K562 (cell line): ENCODE results near the gene NSUN3. TPM values are rescaled to one million over a fixed set of nuclear protein-coding genes. Genes with fewer than 3 reads are reported as not detected.

Experiments used
- ATAC-seq: fragments of 200-7000 bp; cut with Tn5 transposase; 3 replicates; pipeline ENCODE4 v1.9.1; 2020; ENCODE audit warnings: moderate library complexity
- BruUV-seq: library from RNA; stranded (reverse); fragments of 400-500 nt; replicated peaks from 2 replicates; lab custom pipeline; 2021; lab: Mats Ljungman, UMichigan
- CTCF ChIA-PET: fragments of 300-600 bp; formaldehyde crosslinking; extraction: SDS; loops from one replicate; lab custom pipeline; 2021; ENCODE audit warnings: low intra/inter-chr PET ratio; lab: Yijun Ruan, JAX
- POLR2A ChIA-PET: fragments of 300-600, 350-650 bp; sonication (Branson Sonifier 250); formaldehyde crosslinking; extraction: SDS; loops from one replicate; lab custom pipeline; 2021; ENCODE audit warnings: antibody characterized with exemption, inconsistent platforms; lab: Yijun Ruan, JAX
- DNase-seq, 4 experiments: peaks; one replicate each; pipeline versions ENCODE4 v3.0.0 to v3.0.0-alpha.2; 2011 to 2018; ENCODE audit warnings: low spot score in 3 of 4, mixed read lengths in 3 of 4; ENCODE audit errors: extremely low read depth in 1 of 4
- FAIRE-seq: peaks from 2 replicates; lab custom pipeline; 2011; peaks lifted over from hg19 to GRCh38; lab: Jason Lieb, UNC
- H2AFZ ChIP-seq: 2 replicates; pipeline ENCODE4 v1.6.0; 2011; ENCODE audit warnings: low read depth, low read length, control low read depth, inconsistent platforms
- H3K27ac ChIP-seq: fragments of 200-600 bp; 3 replicates; pipeline ENCODE4 v1.8.0; 2011; ENCODE audit warnings: low read depth, mild to moderate bottlenecking, control low read depth, inconsistent platforms, low read length, moderate library complexity, mixed read lengths; ENCODE audit errors: extremely low read depth
- H3K27me3 ChIP-seq, 2 experiments: fragments of 300-600 bp in 1 of 2; 2 replicates in 1 of 2; 3 replicates in 1 of 2; pipeline versions ENCODE4 v1.6.0 to v1.8.0; 2011; ENCODE audit warnings: inconsistent platforms in 2 of 2, low read length in 2 of 2, mild to moderate bottlenecking in 1 of 2, mixed read lengths in 1 of 2, moderate library complexity in 1 of 2; ENCODE audit not compliant: control insufficient read depth in 2 of 2, insufficient read depth in 2 of 2
- H3K36me3 ChIP-seq: fragments of 300-600 bp; 3 replicates; pipeline ENCODE4 v1.8.0; 2011; ENCODE audit warnings: mild to moderate bottlenecking, low read length, inconsistent platforms; ENCODE audit not compliant: control insufficient read depth, insufficient read depth
- H3K4me1 ChIP-seq, 2 experiments: fragments of 200-600 bp in 1 of 2; replicated peaks in 1 of 2; 2 replicates in 1 of 2; 3 replicates in 1 of 2; pipeline versions ENCODE4 v1.5.1 to v1.8.0; 2011; ENCODE audit warnings: inconsistent platforms in 2 of 2, low read length in 2 of 2, mild to moderate bottlenecking in 1 of 2, mixed read lengths in 1 of 2, moderate library complexity in 1 of 2; ENCODE audit not compliant: control insufficient read depth in 2 of 2, insufficient read depth in 2 of 2
- H3K4me2 ChIP-seq: 2 replicates; pipeline ENCODE4 v1.6.1; 2011; ENCODE audit warnings: low read length, control low read depth, inconsistent platforms, mixed read lengths; ENCODE audit not compliant: insufficient read depth
- H3K4me3 ChIP-seq: fragments of 200-600 bp; sonication (generic), shearing (Covaris generic); 2 replicates; pipeline ENCODE4 v1.5.1; 2016; ENCODE audit warnings: control low read depth, inconsistent platforms
- H3K79me2 ChIP-seq: fragments of 200-600 bp; 3 replicates; pipeline ENCODE4 v1.8.0; 2011; ENCODE audit warnings: low read length, inconsistent platforms; ENCODE audit not compliant: control insufficient read depth, insufficient read depth
- H3K9ac ChIP-seq, 2 experiments: 2 replicates each; pipeline versions ENCODE4 v1.6.0 to v1.6.1; 2011; ENCODE audit warnings: low read depth in 2 of 2, low read length in 2 of 2, control low read depth in 1 of 2, inconsistent platforms in 1 of 2, mild to moderate bottlenecking in 1 of 2, mixed read lengths in 1 of 2; ENCODE audit not compliant: insufficient read depth in 1 of 2
- H3K9me1 ChIP-seq: one replicate; pipeline ENCODE4 v1.6.0; 2011; ENCODE audit warnings: inconsistent platforms, mild to moderate bottlenecking, low read length, moderate library complexity; ENCODE audit not compliant: control insufficient read depth, insufficient read depth
- H3K9me3 ChIP-seq: replicated peaks from 2 replicates; pipeline ENCODE4 v1.5.1; 2011; ENCODE audit warnings: low read depth, low read length, inconsistent platforms; ENCODE audit not compliant: control insufficient read depth, insufficient read depth
- H4K20me1 ChIP-seq: replicated peaks from 2 replicates; pipeline ENCODE4 v1.6.1; 2011; ENCODE audit warnings: low read length, inconsistent platforms, mixed read lengths; ENCODE audit not compliant: control insufficient read depth, insufficient read depth
- MLLT1 ChIP-seq, 2 experiments: fragments of 450-650 bp; IDR thresholded peaks; 2 replicates each; pipeline ENCODE4 v1.6.1; 2016
- SP2 ChIP-seq: IDR thresholded peaks from 2 replicates; pipeline ENCODE4 v1.6.1; 2011; ENCODE audit warnings: mild to moderate bottlenecking, low read depth, low read length, moderate library complexity; ENCODE audit not compliant: poor library complexity, severe bottlenecking; ENCODE audit errors: extremely low read depth
- WGBS: fragments of 100-300 bp; shearing (Covaris generic); methylation state at CpG from one replicate; pipeline ENCODE4 v1.1.6; 2016; ENCODE audit warnings: low coverage, mixed read lengths; ENCODE audit not compliant: insufficient coverage; ENCODE audit errors: missing lambda C conversion rate; 5-methylcytosine and 5-hydroxymethylcytosine counted together
- in situ Hi-C: fragments of 300-500 bp; cut with MboI; formaldehyde crosslinking; loops from 4 replicates; pipeline ENCODE4 v1.15.0; 2018; ENCODE audit warnings: inconsistent platforms, mixed read lengths
- intact Hi-C: fragments of 100-400 bp; cut with micrococcal nuclease; formaldehyde crosslinking; loops from 2 replicates; pipeline ENCODE4 v1.14.2; 2022
- polyA plus RNA-seq, 8 experiments: library from polyadenylated mRNA; depleted of rRNA in 4 of 8; stranded (reverse) in 5 of 8; unstranded in 3 of 8; fragments of >200 nt; fragmentation: Nextera tagmentation in 2 of 8; fragmentation: Illumina TruSeq in 1 of 8; extraction: Ambion mirVana in 2 of 8; extraction: Trizol in 1 of 8; gene quantifications; 2 replicates each; pipeline versions ENCODE4 v1.2.1 to v1.2.3, GENCODE V29; 2011 to 2014; ENCODE audit warnings: inconsistent platforms in 1 of 8, missing spikeins in 1 of 8
- total RNA-seq, 7 experiments: library from RNA; depleted of rRNA in 6 of 7; stranded (reverse); fragments of >200 nt in 6 of 7; fragmentation: Illumina TruSeq in 2 of 7; extraction: Trizol in 2 of 7; gene quantifications; 2 replicates each; pipeline versions ENCODE4 v1.2.1 to v1.2.3, GENCODE V29; 2011 to 2021; ENCODE audit warnings: low replicate concordance in 1 of 7

NSUN3 gene
- total and polyA plus RNA-seq, 9 of the 15 experiments (the other 6 are each of a cell fraction or from before 2014, with no cell fraction given): 4.4 to 12.3 (median 7.6) TPM

- in situ Hi-C loops (no loop called here), intact Hi-C loops (loop anchor here (10.0 kb wide), 1 partner anchor 196 kb away; no protein-coding TSS in a partner anchor)
- ATAC-seq (no peak), FAIRE-seq (no peak), DNase-seq (no peak)
- Histone ChIP-seq H3K9ac (no peak overlapping the region), H3K4me2 (no peak overlapping the region), H3K4me1 (peaks cover 5% of the 10 kb centered on the region in 2 experiments; a peak in 2 of 5 replicates), H4K20me1 (no peaks in the 10 kb centered on the region), H3K79me2 (peaks cover 29% of the 10 kb centered on the region), H3K27me3 (no peaks in the 10 kb centered on the region), H3K9me3 (no peaks in the 10 kb centered on the region), H3K4me3 (no peak overlapping the region), H2AFZ (no peak overlapping the region), H3K27ac (no peak overlapping the region), H3K36me3 (peaks cover 4% of the 10 kb centered on the region; the same call in 1 of the 3 replicates), H3K9me1 (no peaks in the 10 kb centered on the region)
- 0 out of 4 replicates have a peak, but pooled peaks of 1 of the 2 experiments have one; percentile 23 for TF ChIP-seq MLLT1 (IDR thresholded peaks at IDR 0.05)
- TF ChIP-seq SP2: no peak
- BruUV-seq: no TSS peak
- ChIA-PET POLR2A (no interaction called here), CTCF (no interaction called here)
- 90% methylated on average over 11 of the region's 13 CpGs for WGBS
Observed at GRCh38 chr3:94061297-94061696, 1.6 kb upstream of the NSUN3 start.
